Gastroesophageal sphincter (tissue), 4 donors: ENCODE results near the gene GPT2. TPM values are rescaled to one million over a fixed set of nuclear protein-coding genes. Genes with fewer than 3 reads are reported as not detected.

Source experiments
- ATAC-seq: fragments of 150-250 bp; one replicate; pipeline ENCODE4 v1.9.1; 2016; ENCODE audit warnings: mild to moderate bottlenecking, moderate library complexity
- H3K27ac ChIP-seq, 4 donors: fragments of 200-600 bp; sonication (generic) in 3 of 4; 1 replicate in 3 of 4; 2 replicates in 1 of 4; pipeline ENCODE4 v1.5.1; 2016 to 2019
- H3K27me3 ChIP-seq: fragments of 200-600 bp; sonication (generic); one replicate; pipeline ENCODE4 v1.5.1; 2019
- H3K36me3 ChIP-seq, 2 donors: fragments of 200-600 bp; sonication (generic); one replicate each; pipeline ENCODE4 v1.5.1; 2019; ENCODE audit warnings: control low read depth in 1 of 2
- H3K4me1 ChIP-seq, 3 donors: fragments of 200-600 bp; sonication (generic); 1 replicate in 2 of 3; 2 replicates in 1 of 3; pipeline ENCODE4 v1.5.1; 2016 to 2019; ENCODE audit warnings: control low read depth in 2 of 3
- H3K4me3 ChIP-seq, 2 donors: fragments of 200-600 bp; sonication (generic); one replicate each; pipeline ENCODE4 v1.5.1; 2019; ENCODE audit warnings: mild to moderate bottlenecking in 1 of 2, moderate library complexity in 1 of 2
- H3K9me3 ChIP-seq, 3 donors: fragments of 200-600 bp; sonication (generic); one replicate each; pipeline ENCODE4 v1.5.1; 2017 to 2019; ENCODE audit warnings: control low read depth in 2 of 3
- CTCF ChIP-seq, 4 experiments: fragments of 200-600 bp in 2 of 4; fragments of 450-650 bp in 2 of 4; sonication (generic) in 1 of 4; IDR thresholded peaks; one replicate each; pipeline ENCODE4 v1.5.1; 2017 to 2019; ENCODE audit warnings: antibody characterized with exemption in 4 of 4, mild to moderate bottlenecking in 2 of 4, moderate library complexity in 2 of 4
- EP300 ChIP-seq: sonication (generic); formaldehyde crosslinking; IDR thresholded peaks from one replicate; pipeline ENCODE4 v1.6.1; 2017; ENCODE audit warnings: antibody characterized with exemption, mild to moderate bottlenecking
- POLR2A ChIP-seq, 2 donors: fragments of 450-650 bp; IDR thresholded peaks; one replicate each; pipeline ENCODE4 v1.6.1; 2017; ENCODE audit warnings: antibody characterized with exemption in 2 of 2, mild to moderate bottlenecking in 2 of 2, moderate library complexity in 1 of 2
- POLR2AphosphoS5 ChIP-seq: sonication (generic); formaldehyde crosslinking; IDR thresholded peaks from one replicate; pipeline ENCODE4 v1.6.1; 2017; ENCODE audit warnings: antibody characterized with exemption
- WGBS, 2 donors: methylation state at CpG; one replicate each; pipeline ENCODE4 v1.1.5; 2018; ENCODE audit warnings: low coverage in 1 of 2; 5-methylcytosine and 5-hydroxymethylcytosine counted together
- total RNA-seq, 4 donors: library from RNA; depleted of rRNA; stranded (reverse); fragments of >200 nt; gene quantifications; one replicate each; pipeline ENCODE4 v1.1.0, GENCODE V29; 2016

GPT2 gene
- total RNA-seq, 4 donors from 2014 or later, result 3.8 to 8.6 (median 5.4) TPM

- no peaks in the 10 kb centered on the region for H3K9me3 ChIP-seq
- no peaks in the 10 kb centered on the region for H3K36me3 ChIP-seq
- no peak for ATAC-seq
- 51% methylated on average over 7 of the region's 12 CpGs; no CpG with 5 or more reads in 1 of the 2 donors for WGBS, 2 donors
- no peak for TF ChIP-seq POLR2AphosphoS5
- no peak for TF ChIP-seq POLR2A (IDR thresholded peaks at IDR 0.05)
- TF ChIP-seq EP300, result no peak
- no peak for TF ChIP-seq CTCF (IDR thresholded peaks at IDR 0.05)
- no peaks in the 10 kb centered on the region for H3K27me3 ChIP-seq
- H3K4me3 ChIP-seq, result no peak overlapping the region
- peaks cover 0 to 26% (median 4%) of the 10 kb centered on the region in 3 donors for H3K4me1 ChIP-seq
- H3K27ac ChIP-seq, result no peak overlapping the region
Observed at GRCh38 chr16:46885960-46886763, 2.0 kb downstream of the GPT2 start.

- 81 to 93% methylated on average over 3 to 11 of the region's 16 CpGs for WGBS, 2 donors
- Histone ChIP-seq H3K36me3 (no peaks in the 10 kb centered on the region), H3K27me3 (no peaks in the 10 kb centered on the region), H3K27ac (no peak overlapping the region), H3K9me3 (no peaks in the 10 kb centered on the region), H3K4me3 (no peak overlapping the region), H3K4me1 (peaks cover 0 to 26% (median 4%) of the 10 kb centered on the region in 3 donors)
- no peak for ATAC-seq
- TF ChIP-seq POLR2A (IDR thresholded peaks at IDR 0.05) (no peak), CTCF (IDR thresholded peaks at IDR 0.05) (no peak), EP300 (no peak), POLR2AphosphoS5 (no peak)
Observed at GRCh38 chr16:46886764-46887523, 2.8 kb downstream of the GPT2 start.

- WGBS, 2 donors, result 71% methylated on average over 2 of the region's 2 CpGs; no CpG with 5 or more reads in 1 of the 2 donors
- Histone ChIP-seq H3K4me1 (peaks cover 0 to 26% (median 4%) of the 10 kb centered on the region in 3 donors), H3K27ac (no peak overlapping the region), H3K36me3 (no peaks in the 10 kb centered on the region), H3K9me3 (no peaks in the 10 kb centered on the region), H3K27me3 (no peaks in the 10 kb centered on the region), H3K4me3 (no peak overlapping the region)
- no peak for ATAC-seq
- TF ChIP-seq CTCF (IDR thresholded peaks at IDR 0.05) (no peak), EP300 (no peak), POLR2A (IDR thresholded peaks at IDR 0.05) (no peak), POLR2AphosphoS5 (no peak)
Observed at GRCh38 chr16:46887524-46887854, 3.3 kb downstream of the GPT2 start.

GRCh38 chr16:46889245-46889941 is 5.2 kb downstream of the GPT2 start:
- no peak overlapping the region for H3K27ac ChIP-seq
- WGBS, 2 donors, result 90 to 100% methylated on average over 1 to 5 of the region's 5 CpGs
- H3K27me3 ChIP-seq, result no peaks in the 10 kb centered on the region
- no peak overlapping the region for H3K4me3 ChIP-seq
- no peaks in the 10 kb centered on the region for H3K36me3 ChIP-seq
- TF ChIP-seq CTCF (IDR thresholded peaks at IDR 0.05) (no peak), EP300 (no peak), POLR2A (IDR thresholded peaks at IDR 0.05) (no peak), POLR2AphosphoS5 (no peak)
- ATAC-seq, result no peak
- H3K4me1 ChIP-seq, result peaks cover 0 to 28% (median 7%) of the 10 kb centered on the region in 3 donors
- no peaks in the 10 kb centered on the region for H3K9me3 ChIP-seq
